Upper lobe of right lung (tissue), 1 donor: Measurements from ENCODE around the gene SYNJ2. TPM values are rescaled to one million over a fixed set of nuclear protein-coding genes. Genes with fewer than 3 reads are reported as not detected.

Experiments used
- ATAC-seq: fragments of 200-7000 bp; cut with Tn5 transposase; one replicate; pipeline ENCODE4 v1.9.1; 2020; ENCODE audit warnings: mild to moderate bottlenecking, moderate library complexity
- DNase-seq: peaks from one replicate; pipeline ENCODE4 v3.0.0-alpha.2; 2020
- H3K27ac ChIP-seq: fragments of 200-600 bp; one replicate; pipeline ENCODE4 v1.8.0; 2022
- H3K27me3 ChIP-seq: fragments of 200-600 bp; one replicate; pipeline ENCODE4 v1.8.0; 2022; ENCODE audit warnings: mild to moderate bottlenecking
- H3K36me3 ChIP-seq: fragments of 200-600 bp; one replicate; pipeline ENCODE4 v1.8.0; 2022
- H3K4me1 ChIP-seq: fragments of 200-600 bp; one replicate; pipeline ENCODE4 v1.8.0; 2022
- H3K4me3 ChIP-seq: fragments of 200-600 bp; one replicate; pipeline ENCODE4 v1.8.0; 2022; ENCODE audit warnings: mild to moderate bottlenecking
- H3K9me3 ChIP-seq: fragments of 200-600 bp; one replicate; pipeline ENCODE4 v1.8.0; 2022
- CTCF ChIP-seq: fragments of 200-600 bp; IDR thresholded peaks from one replicate; pipeline ENCODE4 v1.8.0; 2022; ENCODE audit warnings: antibody characterized with exemption
- intact Hi-C: fragments of 100-400 bp; cut with DNase I; formaldehyde crosslinking; loops from one replicate; pipeline ENCODE4 v1.11.0; 2022
- total RNA-seq: library from RNA; stranded (reverse); fragmentation: NEBNext Ultra II Directional; extraction: Animal tissue kit (Norgen Biotek cat#: 25700); gene quantifications from one replicate; pipeline ENCODE4 v1.2.1, GENCODE V29; 2021
- donor health status: DM: no; HTN: yes; CAD: no; lungs with severe emphysema.

Gene SYNJ2
- total RNA-seq, 1 donor from 2014 or later: 7.2 TPM

- peak; percentile 67 for DNase-seq
- peak overlapping the region; percentile 83 for H3K4me3 ChIP-seq
- no peaks in the 10 kb centered on the region for H3K9me3 ChIP-seq
- TF ChIP-seq CTCF: no peak
- H3K36me3 ChIP-seq: no peaks in the 10 kb centered on the region
- intact Hi-C loops: loop anchor here (10.0 kb wide), 1 partner anchor 94 kb away; no protein-coding TSS in a partner anchor
- peak; percentile 12 for ATAC-seq
- no peak overlapping the region for H3K27ac ChIP-seq
- peaks cover 9% of the 10 kb centered on the region for H3K4me1 ChIP-seq
- no peaks in the 10 kb centered on the region for H3K27me3 ChIP-seq
Measured at GRCh38 chr6:157980288-157981131, 1.2 kb upstream of the SYNJ2 start.

GRCh38 chr6:157981132-157981394 lies 600 bp upstream of the SYNJ2 start:
- peaks cover 9% of the 10 kb centered on the region for H3K4me1 ChIP-seq
- no peak for TF ChIP-seq CTCF
- intact Hi-C loops: loop anchor here (10.0 kb wide), 1 partner anchor 94 kb away; no protein-coding TSS in a partner anchor

GRCh38 chr6:157982102-157982562 lies 469 bp downstream of the SYNJ2 start:
- no peaks in the 10 kb centered on the region for H3K27me3 ChIP-seq
- H3K36me3 ChIP-seq: no peaks in the 10 kb centered on the region
- ATAC-seq (peak; percentile 44), DNase-seq (peak; percentile 74)
- peak overlapping the region; percentile 83 for H3K4me3 ChIP-seq
- peaks cover 9% of the 10 kb centered on the region for H3K4me1 ChIP-seq
- no peak for TF ChIP-seq CTCF
- peak overlapping the region; percentile 63 for H3K27ac ChIP-seq
- no peaks in the 10 kb centered on the region for H3K9me3 ChIP-seq
- intact Hi-C loops: loop anchor here (10.0 kb wide), 1 partner anchor 93 kb away; no protein-coding TSS in a partner anchor

More at GRCh38 chr6:157981132-157981394, 600 bp upstream of the SYNJ2 start:
- Histone ChIP-seq H3K36me3 (no peaks in the 10 kb centered on the region), H3K9me3 (no peaks in the 10 kb centered on the region), H3K27ac (no peak overlapping the region), H3K4me3 (peak overlapping the region; percentile 83), H3K27me3 (no peaks in the 10 kb centered on the region)
- ATAC-seq: no peak
- no peak for DNase-seq

- Histone ChIP-seq H3K27me3 (no peaks in the 10 kb centered on the region), H3K9me3 (no peaks in the 10 kb centered on the region), H3K4me1 (peaks cover 9% of the 10 kb centered on the region), H3K4me3 (peak overlapping the region; percentile 83), H3K36me3 (no peaks in the 10 kb centered on the region), H3K27ac (no peak overlapping the region)
- intact Hi-C loops: loop anchor here (10.0 kb wide), 1 partner anchor 92 kb away; no protein-coding TSS in a partner anchor
- TF ChIP-seq CTCF: no peak
- ATAC-seq (no peak), DNase-seq (peak; percentile 22)
Measured at GRCh38 chr6:157982563-157983405, 1.1 kb downstream of the SYNJ2 start.

GRCh38 chr6:157983406-157984119 lies 1.9 kb downstream of the SYNJ2 start:
- no peak overlapping the region for H3K27ac ChIP-seq
- TF ChIP-seq CTCF: no peak
- H3K9me3 ChIP-seq: no peaks in the 10 kb centered on the region
- intact Hi-C loops: loop anchor here (10.0 kb wide), 1 partner anchor 91 kb away; no protein-coding TSS in a partner anchor
- ATAC-seq (no peak), DNase-seq (no peak)
- no peaks in the 10 kb centered on the region for H3K36me3 ChIP-seq
- no peak overlapping the region for H3K4me3 ChIP-seq
- H3K27me3 ChIP-seq: no peaks in the 10 kb centered on the region
- peaks cover 9% of the 10 kb centered on the region for H3K4me1 ChIP-seq
